ENCODE data around the gene RBFOX2.

GRCh38 chr22:35870517-35871293 lies 157.9 kb downstream of the RBFOX2 start:
- TF ChIP-seq CEBPB (IDR thresholded peaks at IDR 0.05) (no peak), FOXM1 (IDR thresholded peaks at IDR 0.05; ENCODE audit: borderline replicate concordance, low read depth) (no peak), YY1 (IDR thresholded peaks at IDR 0.05; ENCODE audit: low read depth) (no peak), TEAD4 (IDR thresholded peaks at IDR 0.05) (no peak), ZBTB7A (IDR thresholded peaks at IDR 0.05; ENCODE audit: low read depth) (no peak), EGR1 (IDR thresholded peaks at IDR 0.05) (no peak), TAF1 (IDR thresholded peaks at IDR 0.05; ENCODE audit: low read depth) (no peak), NFIC (IDR thresholded peaks at IDR 0.05) (no peak), TCF12 (IDR thresholded peaks at IDR 0.05; ENCODE audit: low read depth) (no peak), REST (IDR thresholded peaks at IDR 0.05; ENCODE audit: low read depth) (no peak), EP300 (IDR thresholded peaks at IDR 0.05; ENCODE audit: borderline replicate concordance) (no peak)
- TF ChIP-seq, protein P1, sequence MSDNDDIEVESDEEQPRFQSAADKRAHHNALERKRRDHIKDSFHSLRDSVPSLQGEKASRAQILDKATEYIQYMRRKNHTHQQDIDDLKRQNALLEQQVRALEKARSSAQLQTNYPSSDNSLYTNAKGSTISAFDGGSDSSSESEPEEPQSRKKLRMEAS (IDR thresholded peaks at IDR 0.05), result no peak

All from Ishikawa (cell line).